ENCODE results near the gene KRT79. TPM values are rescaled to one million over a fixed set of nuclear protein-coding genes. Genes with fewer than 3 reads are reported as not detected.

The KRT79 gene
- total and polyA plus RNA-seq, 2 of the 8 experiments (the other 6 are each of a cell fraction or from before 2014, with no cell fraction given), result not detected

DNA sequence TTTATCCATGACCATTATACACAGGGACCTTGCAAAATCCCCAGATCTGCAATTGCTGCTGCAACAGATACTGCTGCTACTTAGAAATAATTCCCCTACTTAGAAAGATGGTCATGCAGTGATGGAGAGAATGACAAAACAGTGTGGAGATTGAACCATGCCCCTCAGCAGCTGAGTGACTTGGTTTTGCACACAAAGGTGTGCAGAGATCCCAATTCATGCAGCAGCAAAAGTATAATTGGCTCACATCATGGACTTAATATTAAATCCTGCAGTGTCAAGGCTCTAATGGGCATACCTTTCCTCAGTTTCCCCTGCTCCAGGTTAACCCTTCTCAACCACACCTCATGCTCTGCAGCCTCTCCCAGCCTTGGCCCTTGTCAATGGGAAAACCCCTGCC is 17.7 kb upstream of the KRT79 start (continued):
- TF ChIP-seq, protein P1, sequence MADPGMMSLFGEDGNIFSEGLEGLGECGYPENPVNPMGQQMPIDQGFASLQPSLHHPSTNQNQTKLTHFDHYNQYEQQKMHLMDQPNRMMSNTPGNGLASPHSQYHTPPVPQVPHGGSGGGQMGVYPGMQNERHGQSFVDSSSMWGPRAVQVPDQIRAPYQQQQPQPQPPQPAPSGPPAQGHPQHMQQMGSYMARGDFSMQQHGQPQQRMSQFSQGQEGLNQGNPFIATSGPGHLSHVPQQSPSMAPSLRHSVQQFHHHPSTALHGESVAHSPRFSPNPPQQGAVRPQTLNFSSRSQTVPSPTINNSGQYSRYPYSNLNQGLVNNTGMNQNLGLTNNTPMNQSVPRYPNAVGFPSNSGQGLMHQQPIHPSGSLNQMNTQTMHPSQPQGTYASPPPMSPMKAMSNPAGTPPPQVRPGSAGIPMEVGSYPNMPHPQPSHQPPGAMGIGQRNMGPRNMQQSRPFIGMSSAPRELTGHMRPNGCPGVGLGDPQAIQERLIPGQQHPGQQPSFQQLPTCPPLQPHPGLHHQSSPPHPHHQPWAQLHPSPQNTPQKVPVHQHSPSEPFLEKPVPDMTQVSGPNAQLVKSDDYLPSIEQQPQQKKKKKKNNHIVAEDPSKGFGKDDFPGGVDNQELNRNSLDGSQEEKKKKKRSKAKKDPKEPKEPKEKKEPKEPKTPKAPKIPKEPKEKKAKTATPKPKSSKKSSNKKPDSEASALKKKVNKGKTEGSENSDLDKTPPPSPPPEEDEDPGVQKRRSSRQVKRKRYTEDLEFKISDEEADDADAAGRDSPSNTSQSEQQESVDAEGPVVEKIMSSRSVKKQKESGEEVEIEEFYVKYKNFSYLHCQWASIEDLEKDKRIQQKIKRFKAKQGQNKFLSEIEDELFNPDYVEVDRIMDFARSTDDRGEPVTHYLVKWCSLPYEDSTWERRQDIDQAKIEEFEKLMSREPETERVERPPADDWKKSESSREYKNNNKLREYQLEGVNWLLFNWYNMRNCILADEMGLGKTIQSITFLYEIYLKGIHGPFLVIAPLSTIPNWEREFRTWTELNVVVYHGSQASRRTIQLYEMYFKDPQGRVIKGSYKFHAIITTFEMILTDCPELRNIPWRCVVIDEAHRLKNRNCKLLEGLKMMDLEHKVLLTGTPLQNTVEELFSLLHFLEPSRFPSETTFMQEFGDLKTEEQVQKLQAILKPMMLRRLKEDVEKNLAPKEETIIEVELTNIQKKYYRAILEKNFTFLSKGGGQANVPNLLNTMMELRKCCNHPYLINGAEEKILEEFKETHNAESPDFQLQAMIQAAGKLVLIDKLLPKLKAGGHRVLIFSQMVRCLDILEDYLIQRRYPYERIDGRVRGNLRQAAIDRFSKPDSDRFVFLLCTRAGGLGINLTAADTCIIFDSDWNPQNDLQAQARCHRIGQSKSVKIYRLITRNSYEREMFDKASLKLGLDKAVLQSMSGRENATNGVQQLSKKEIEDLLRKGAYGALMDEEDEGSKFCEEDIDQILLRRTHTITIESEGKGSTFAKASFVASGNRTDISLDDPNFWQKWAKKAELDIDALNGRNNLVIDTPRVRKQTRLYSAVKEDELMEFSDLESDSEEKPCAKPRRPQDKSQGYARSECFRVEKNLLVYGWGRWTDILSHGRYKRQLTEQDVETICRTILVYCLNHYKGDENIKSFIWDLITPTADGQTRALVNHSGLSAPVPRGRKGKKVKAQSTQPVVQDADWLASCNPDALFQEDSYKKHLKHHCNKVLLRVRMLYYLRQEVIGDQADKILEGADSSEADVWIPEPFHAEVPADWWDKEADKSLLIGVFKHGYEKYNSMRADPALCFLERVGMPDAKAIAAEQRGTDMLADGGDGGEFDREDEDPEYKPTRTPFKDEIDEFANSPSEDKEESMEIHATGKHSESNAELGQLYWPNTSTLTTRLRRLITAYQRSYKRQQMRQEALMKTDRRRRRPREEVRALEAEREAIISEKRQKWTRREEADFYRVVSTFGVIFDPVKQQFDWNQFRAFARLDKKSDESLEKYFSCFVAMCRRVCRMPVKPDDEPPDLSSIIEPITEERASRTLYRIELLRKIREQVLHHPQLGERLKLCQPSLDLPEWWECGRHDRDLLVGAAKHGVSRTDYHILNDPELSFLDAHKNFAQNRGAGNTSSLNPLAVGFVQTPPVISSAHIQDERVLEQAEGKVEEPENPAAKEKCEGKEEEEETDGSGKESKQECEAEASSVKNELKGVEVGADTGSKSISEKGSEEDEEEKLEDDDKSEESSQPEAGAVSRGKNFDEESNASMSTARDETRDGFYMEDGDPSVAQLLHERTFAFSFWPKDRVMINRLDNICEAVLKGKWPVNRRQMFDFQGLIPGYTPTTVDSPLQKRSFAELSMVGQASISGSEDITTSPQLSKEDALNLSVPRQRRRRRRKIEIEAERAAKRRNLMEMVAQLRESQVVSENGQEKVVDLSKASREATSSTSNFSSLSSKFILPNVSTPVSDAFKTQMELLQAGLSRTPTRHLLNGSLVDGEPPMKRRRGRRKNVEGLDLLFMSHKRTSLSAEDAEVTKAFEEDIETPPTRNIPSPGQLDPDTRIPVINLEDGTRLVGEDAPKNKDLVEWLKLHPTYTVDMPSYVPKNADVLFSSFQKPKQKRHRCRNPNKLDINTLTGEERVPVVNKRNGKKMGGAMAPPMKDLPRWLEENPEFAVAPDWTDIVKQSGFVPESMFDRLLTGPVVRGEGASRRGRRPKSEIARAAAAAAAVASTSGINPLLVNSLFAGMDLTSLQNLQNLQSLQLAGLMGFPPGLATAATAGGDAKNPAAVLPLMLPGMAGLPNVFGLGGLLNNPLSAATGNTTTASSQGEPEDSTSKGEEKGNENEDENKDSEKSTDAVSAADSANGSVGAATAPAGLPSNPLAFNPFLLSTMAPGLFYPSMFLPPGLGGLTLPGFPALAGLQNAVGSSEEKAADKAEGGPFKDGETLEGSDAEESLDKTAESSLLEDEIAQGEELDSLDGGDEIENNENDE (IDR thresholded peaks at IDR 0.05; ENCODE audit: insufficient replicate concordance, low read length), result no peak
- TF ChIP-seq, protein P2, sequence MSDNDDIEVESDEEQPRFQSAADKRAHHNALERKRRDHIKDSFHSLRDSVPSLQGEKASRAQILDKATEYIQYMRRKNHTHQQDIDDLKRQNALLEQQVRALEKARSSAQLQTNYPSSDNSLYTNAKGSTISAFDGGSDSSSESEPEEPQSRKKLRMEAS (IDR thresholded peaks at IDR 0.05), result no peak
- TF ChIP-seq TAF7 (optimal IDR thresholded peaks at IDR 0.05; ENCODE audit: borderline replicate concordance, low read depth, low read length) (no peak), RAD21 (IDR thresholded peaks at IDR 0.05 in 1 of 2, conservative IDR thresholded peaks at IDR 0.05 in 1 of 2; ENCODE audit: low read depth in 2 of 2, low read length in 2 of 2) (no peak), KDM5A (IDR thresholded peaks at IDR 0.05; ENCODE audit: low read length) (no peak), KDM1A (IDR thresholded peaks at IDR 0.05; ENCODE audit: borderline replicate concordance, low read length) (no peak), CHD1 (IDR thresholded peaks at IDR 0.05; ENCODE audit: low read depth, low read length) (no peak), RBBP5 (IDR thresholded peaks at IDR 0.05; ENCODE audit: borderline replicate concordance, low read depth, low read length) (no peak), EP300 (IDR thresholded peaks at IDR 0.05; ENCODE audit: borderline replicate concordance in 1 of 2, low read depth in 2 of 2, low read length in 2 of 2) (no peak), SIRT6 (IDR thresholded peaks at IDR 0.05; ENCODE audit: low read length) (no peak)

Data from H1 (cell line).